HG03097 (cell line): ENCODE data around the gene TMEM238L.

Source experiments
- ATAC-seq: cut with Tn5 transposase; IDR thresholded peaks from one replicate; pipeline ENCODE4 v1.9.1; 2021; ENCODE audit not compliant: unreplicated experiment, low FRiP score

TMEM238L gene

DNA sequence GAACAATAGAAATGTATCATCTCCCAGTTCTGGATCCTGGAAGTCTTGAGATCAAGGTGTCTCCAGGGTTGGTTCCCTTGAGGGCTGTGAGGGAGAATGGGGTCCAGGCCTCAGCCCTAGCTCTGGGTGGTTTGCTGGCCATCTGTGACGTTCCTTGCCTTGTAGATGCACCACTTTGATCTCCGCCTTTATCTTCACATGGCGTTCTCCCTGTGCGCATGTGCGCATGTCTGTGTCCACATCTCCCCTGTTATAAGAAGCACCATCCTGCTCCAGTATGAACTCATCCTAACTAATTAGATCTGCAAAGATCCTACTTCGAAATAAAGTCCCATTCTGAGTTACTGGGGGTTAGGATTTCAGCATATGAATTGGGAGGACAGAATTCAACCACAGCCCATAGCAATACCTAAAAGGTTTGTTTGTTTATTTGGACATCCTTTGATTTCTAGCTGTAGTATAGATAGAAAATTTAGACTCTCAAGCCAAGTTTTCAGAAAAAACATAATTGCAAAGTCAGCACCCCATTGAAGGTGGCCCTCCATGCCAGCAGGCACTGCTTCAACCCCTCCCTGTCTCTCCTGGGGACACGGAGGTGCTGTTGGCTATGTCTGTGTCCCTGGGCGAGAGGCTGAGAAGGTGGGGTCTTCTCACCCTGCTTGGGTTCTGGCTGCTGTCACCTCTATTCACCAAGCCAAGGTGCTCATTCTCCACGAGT is 2.8 kb upstream of the TMEM238L start:
- ATAC-seq = no peak

DNA sequence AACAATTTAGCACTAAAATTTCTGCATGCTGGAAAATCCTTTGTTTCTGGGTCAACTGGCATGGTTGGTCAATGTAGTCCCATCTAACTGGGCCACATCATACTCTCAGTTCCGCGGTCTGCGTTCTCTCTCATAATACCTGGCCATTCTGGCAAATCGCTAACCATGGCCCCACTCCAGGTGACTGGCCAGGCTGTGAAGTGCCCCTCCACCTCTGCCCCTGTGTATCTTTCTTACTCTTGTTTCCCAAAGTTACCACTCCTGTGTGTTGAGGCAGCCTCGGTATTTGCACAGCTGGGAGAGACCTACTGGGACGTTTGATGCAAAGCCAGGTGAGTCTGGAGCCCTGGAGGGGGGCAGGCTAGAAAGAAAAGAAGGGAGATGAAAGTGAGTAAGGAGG is 2.0 kb upstream of the TMEM238L start:
- ATAC-seq = no peak

DNA sequence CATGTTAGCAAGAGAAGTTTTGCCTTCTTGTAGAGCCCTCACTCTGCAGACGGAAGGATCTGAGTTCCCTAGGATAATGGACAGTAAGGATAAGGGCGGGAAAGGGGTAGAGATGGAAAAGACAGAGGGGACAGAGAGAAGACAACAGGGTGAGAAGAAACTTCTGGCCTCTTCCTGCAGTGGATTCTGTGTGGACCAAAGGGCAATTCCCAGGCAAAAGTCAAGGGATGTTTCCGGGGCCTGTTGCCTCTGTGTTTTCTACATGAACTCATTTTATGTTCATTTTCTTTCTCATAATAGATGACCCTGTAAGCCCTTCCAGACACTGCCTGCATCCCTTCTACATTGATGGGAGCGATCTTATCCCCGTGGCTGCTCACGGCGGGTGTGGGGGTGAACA is 647 bp upstream of the TMEM238L start:
- no peak for ATAC-seq

DNA sequence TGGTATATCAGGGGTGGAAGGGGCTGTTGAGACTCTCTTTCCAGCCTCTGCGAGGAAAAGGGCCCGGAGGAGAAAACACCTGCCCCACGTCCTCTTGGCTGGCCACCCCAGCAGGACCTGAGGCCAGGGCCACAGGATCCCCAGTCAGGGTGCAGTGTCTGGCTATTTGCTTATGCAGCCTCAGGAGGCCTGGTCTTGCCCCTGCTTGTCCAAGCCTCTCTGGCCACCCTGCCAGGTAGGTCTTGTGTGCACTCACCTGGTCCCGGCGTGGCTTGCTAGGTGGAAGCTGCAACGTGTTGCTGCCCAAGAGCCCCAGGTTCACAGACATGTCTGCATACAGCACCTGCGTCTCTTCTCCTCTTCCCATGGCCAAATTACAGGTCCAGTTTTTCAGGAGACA is 549 bp downstream of the TMEM238L start:
- no peak for ATAC-seq

DNA sequence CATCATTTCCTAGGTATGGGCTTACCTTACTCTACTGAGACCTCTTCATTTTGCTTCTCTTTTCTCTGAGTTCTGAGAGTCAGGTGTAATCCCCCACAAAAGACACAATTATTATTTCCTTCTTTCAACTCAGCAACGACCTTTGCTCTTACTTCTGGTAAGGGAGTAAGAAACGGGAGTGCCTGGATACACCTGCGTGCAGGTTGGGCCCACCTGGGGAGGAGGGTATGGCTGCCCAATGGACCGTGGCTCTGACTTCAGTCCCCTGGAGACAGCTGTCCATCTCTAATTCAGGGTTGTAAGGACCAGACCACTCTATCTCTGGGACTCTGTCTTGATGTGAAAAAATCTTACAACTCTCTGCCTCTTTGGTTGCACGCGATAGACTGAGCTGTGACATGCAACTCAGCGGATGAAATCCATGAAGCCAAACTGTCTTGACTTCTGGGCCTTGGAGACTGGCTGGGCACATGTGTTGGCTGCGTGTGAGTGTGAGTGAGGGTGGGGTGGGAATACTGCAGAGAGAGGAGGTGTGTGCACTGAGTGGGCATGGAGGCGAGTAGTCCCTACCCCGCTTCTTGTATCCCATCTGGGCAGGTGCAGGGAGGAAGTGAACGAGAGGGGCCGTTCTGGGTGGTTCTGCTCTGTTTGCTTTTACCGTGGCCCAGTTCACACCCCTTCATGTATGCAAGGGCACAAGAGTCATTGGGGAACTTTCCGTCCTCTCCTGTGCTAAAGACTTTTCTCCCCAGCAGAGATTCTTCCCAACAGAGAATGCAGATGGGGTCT is 1.2 kb downstream of the TMEM238L start:
- ATAC-seq = no peak

DNA sequence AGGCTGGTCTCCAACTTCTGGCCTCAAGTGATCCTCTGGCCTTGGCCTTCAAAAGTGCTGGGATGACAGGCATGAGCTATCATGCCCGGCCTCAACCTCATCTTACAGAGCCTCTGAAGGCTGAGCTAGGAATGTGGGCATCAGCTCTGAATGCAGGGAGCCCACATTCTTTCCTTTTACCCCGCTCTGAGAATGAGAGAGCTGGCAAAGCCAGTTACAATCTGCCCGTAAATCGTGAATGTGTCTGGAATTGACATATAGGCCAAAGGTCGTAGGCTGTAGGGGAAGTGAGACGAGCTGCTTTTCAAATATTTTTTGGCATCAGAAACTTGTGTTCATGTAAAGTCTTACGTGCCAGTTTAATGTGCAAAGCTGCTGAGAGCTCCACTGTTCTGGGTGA is 4.5 kb downstream of the TMEM238L start:
- ATAC-seq = no peak

DNA sequence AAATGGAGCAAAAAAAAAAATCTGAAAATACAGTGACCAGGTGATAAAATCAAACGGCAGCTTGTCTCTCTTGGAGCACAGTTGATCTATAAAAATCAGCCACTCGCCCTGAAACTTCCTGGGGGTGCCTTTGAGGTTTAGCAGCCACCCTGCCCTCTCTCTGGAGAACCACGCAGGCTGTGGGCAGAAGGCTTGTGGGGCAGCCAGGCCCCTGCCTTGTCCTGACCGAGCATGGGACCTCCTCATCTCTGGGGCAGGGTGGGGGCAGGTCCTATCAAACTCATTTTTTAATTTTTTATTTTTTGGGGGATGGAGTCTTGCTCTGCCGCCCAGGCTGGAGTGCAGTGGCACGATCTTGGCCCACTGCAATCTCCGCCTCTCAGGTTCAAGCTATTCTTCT is 5.0 kb downstream of the TMEM238L start:
- ATAC-seq = no peak

DNA sequence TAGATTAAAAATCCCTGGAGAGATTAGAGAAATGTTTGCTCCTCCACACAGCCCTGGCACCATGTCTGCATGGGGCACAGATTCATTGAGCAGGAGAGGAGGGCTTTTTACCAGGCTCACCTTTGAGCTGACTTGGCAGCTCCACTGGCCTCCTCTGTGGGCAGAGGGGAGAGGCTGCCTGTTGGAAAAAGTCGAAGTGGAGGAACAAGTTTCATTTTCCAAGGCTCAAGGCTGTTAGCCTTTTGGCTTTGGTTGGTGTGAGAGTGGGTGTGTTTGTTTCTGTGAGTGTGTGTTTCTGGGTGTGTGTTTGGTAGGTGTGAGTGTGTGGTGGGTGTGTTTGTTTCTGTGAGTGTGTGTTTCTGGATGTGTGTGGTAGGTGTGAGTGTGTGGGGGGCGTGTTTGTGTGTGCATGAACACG is 5.6 kb downstream of the TMEM238L start:
- no peak for ATAC-seq

DNA sequence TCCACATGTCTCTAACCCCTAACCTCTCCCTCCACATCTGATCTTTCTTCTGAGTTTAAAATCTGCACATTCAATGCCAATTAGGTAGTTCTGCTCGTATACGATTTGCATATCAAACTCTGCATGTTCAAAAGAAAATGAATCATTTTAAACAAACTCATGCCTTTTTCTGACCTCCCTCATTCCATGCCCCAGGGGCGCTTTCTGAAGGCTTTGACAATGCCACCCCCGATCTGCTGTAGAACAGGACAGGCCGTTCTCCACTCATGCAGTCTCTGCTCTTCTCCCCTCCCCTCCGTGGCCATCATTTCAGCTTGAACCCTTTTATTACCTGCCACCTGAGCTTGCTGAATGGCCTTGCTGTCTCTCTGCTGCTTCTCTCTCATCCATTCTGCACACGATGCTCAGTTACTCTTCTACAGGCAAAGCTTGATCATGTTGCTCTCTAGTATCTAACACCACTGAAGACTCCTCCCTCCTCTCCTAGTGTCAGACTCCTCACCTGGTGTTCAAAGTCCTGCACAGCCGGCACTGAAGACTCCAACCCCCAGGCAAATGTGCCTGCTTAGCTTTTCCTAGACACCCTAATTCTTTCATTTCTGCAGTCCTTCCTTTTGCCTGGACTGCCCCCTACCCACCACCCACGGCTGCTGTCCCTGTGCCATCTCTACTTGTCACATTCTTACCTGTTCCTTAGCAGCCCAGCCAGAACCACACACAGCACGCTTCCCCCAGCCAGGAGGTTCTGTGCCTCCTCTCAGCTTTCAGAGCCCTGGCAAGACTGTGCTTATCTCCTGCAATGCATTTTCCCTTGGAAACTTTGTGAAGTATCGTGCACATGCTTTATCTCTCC is 6.2 kb downstream of the TMEM238L start:
- no peak for ATAC-seq

DNA sequence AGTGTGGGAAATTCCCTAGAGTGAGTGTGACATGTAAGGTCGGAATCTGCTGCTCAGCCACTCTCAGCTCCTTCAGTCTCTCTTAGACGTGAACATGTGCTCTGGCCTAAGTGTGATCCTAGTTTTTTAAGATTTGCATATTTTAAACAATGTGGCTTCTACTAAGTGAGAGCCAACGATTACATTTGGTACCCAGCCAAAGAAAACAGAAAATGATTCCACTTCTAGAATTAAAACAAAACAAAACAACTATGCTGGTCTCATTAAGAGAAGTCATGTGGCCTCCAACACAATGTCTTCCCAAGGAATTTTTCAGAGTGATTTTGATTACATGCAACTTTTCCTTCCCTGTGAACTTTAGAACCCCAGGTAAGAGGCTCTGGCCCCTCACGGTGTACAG is 10.1 kb downstream of the TMEM238L start:
- ATAC-seq = no peak

DNA sequence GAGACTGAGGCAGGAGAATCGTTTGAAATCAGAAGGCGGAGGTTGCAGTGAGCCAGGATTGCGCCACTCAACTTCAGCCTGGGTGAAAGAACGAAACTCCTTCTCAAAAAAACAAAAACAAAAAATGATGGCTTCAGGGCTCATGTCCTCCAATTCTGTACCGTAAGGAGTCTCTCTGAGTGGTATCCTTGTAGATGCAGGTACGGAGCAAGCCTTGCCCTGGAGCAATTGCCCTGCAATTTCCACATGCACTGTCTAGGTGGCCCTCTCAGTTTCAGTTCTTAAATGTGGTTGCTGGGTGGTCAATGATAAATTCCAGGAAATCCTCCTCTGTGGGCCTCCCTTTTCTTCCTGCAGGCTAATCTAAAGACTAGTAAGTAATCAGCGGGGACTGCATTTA is 10.6 kb downstream of the TMEM238L start:
- ATAC-seq = no peak

DNA sequence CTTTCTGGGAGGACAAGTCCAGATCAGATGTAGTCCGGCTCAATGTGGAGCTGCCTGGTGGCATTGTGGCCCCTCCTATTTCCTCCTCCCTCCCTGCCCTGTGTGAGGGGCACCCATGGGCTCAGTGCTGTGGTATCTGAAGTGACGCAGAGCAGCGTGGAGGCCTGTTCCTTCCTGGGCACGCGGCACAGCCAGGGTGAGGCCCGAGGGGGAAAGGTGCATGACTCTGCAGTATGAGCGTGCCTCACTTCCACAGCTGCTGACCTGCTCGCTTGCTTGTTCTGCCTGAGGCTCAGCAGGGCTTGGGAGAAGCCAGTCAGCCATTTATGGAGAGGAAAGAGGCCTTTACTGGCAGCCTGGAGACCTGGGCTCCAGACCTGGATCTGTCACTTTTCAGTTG is 11.7 kb downstream of the TMEM238L start:
- ATAC-seq = no peak

DNA sequence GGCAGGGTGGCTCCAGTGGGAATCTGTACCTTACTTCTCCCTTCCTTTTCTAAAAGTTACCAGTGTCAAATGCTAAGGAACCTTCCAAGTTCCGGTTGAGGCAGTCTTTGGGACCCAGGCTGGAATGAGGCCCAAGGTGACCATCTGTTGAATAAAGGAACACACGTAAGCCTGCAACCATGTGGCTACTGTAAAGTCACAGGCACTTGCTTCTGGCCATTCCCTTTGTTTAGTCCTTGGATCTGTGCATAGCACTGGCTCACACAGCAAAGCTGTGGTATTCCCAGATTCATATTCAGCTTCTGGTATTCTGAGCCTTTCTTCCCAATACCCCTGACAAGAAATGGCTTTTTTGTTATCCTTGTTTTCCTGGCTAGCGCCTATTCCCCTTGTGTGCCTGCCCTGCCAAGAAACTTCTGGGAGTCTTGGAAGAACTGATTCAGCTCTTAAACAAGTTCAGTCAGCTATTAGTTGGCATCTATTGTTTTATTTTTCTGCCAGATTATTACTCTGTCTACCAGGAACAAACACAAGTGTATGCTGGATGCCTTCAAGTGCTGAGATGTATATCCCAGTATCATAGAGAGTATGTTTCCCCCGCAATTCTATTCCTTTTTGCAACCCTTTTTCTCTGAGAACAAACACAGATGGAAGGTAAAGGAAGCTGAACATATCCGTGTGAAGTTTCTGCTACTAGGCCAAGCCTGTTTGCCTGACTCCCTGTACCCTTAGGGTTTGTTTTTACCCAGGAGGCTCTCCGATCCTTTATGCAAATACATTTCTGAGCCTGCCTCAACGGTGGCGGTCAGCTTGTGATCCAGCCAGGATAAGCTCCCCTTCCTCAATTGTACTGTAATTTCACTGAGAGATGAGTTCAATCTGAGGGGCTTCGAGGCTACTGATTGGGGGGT is 13.2 kb downstream of the TMEM238L start:
- ATAC-seq = no peak

DNA sequence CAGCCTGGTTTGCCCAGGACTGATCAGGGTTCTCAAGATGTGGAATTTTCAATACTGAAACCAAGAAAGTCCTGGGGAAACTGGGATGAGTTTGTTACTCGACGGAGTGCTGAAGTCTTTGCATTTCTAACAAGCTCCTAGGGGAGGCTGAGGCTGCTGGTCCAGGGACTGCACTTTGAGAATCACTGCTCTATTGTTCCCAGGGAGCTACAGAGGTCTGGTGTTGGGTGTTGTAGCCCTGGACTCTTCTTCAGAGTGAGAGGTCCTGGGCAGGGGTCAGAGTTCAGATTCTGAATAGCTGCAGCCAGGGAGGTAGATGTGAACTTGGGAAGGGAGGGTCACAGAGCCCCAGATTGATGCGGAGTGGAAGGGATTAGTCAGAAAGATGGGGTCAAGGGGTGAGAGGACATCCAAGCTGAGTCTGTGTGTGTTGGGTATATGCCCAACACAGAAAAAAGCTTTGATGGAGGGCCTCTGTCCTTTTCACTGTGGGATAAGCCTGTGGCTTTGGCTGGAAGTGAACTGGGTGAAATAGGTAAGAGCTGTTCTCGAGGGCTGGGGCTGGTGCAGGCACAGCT is 14.1 kb downstream of the TMEM238L start:
- no peak for ATAC-seq

DNA sequence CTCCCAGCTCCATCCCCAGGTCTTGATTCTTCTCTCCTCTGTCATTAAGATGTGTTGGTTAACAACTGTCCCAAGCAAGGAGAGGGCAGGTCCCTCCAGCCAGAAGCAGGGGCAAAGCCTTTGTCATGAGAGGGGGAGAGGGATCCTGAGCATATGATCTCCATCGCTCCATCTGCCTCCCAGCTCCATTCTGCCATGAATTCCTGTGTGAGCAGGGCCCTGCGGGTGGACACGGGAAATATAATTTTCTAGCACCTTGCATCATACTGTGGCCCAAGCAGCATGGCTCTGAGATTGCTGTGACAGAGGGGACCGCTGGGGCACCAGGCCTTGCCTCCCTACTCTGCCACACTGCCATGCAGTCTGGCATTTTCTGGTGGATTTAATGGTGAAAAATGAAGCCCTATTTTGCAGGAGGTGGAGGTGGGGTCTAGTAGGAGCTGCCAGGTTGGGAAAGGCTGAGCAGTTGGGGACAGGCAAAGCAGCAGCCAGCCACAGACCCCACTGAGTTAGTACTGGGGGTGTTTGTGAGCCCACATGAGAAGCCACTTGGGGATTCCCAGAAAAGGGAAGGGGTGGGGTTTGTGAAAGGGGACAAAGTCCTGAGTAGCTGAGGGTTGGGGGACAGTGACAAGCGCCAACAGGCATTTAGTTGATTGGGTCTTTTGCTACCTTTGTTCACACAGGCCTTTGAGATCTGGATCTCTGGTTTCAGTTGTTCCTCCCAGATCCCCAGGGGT is 16.4 kb downstream of the TMEM238L start:
- no peak for ATAC-seq

DNA sequence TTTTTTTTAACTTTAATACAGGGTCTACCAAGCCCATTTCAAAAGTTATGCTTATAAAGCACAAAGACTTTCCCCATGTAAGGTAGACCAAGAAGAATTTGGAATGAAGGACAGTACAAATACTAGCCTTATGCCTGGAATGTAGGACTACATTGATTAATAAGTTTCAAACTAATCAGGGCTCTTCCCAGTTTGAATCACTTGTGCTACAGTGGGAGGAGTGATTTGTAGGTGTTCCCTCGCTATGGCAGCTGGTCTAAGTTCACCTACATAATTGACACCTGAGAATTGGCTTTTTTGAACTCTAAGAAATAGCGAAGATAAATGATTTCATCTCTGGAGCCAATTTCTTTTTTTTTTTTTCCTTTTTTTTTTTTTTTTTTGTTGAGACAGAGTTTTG is 18.6 kb downstream of the TMEM238L start:
- no peak for ATAC-seq

DNA sequence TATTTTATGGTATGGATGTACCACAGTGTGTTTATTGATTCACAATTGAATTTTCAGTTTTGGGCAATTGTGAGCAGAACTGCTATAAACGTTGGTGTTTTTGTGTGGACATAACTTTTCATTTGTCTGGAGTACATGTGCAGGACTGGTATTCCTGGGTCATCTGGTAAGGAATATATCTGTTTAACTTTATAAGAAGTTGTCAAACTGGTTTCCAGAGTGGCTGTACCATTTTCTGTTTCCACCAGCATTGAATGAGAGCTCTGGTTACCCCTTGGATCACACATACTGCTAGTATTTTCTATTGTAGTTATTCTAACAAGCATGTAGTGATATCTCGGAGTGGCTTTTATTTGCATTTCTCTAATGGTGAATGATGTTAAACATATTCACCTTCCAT is 24.3 kb downstream of the TMEM238L start:
- no peak for ATAC-seq

DNA sequence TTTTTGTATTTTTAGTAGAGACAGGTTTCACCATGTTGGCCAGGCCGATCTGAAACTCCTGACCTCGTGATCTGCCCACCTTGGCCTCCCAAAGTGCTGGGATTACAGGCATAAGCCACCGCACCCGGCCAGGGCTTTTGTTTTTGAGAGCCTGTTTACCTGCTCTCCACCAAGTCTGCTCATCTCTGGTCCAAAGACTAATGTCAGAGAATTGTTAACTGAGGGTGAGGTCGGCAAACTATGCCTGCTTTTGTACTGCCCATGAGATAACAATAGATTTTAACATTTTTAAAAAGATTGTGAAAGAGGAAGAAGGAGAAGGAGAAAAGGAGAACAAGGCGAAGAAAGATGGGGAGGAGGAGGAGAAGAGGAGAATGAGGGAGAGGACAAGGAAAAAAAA is 26.0 kb downstream of the TMEM238L start:
- ATAC-seq = no peak

DNA sequence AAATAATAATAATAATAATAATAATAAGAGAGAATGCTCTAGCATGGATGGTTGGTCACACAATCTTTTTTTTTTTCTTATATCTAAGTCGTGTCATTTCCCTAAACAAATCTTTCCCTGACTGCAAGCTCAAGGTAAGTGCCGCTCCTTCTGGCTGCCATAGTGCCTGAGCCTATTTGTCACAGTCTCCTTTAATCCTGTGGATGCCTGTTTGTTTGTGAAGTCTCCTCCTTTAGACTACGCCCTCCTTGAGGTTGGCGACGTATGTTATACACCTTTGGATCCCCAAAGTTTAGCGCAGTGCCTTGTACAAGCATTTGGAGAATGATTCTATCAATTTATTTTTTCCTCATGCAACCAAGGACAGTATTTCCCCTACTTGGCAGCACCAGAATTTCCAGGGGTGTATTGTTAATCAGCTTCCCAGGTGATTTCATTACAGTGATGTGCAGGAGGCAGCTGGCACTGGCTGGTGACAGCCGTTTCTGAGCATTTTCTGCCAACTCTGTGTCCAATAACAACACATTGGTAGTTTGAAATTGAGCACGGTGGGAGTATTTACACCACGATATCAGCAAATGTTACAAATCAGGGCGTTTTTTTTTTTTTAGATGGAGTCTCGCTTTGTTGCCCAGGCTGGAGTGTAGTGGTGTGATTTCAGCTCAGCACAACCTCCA is 26.6 kb downstream of the TMEM238L start:
- no peak for ATAC-seq
